GM21737 (cell line): ENCODE results near the gene IL1A.
A peak's percentile ranks its signal among the peaks of the same experiment; 100 is the strongest.

ENCODE experiments used
- ATAC-seq: cut with Tn5 transposase; IDR thresholded peaks from one replicate; pipeline ENCODE4 v1.9.1; 2021; ENCODE audit warnings: mild to moderate bottlenecking, moderate library complexity; ENCODE audit not compliant: unreplicated experiment

Gene IL1A

DNA sequence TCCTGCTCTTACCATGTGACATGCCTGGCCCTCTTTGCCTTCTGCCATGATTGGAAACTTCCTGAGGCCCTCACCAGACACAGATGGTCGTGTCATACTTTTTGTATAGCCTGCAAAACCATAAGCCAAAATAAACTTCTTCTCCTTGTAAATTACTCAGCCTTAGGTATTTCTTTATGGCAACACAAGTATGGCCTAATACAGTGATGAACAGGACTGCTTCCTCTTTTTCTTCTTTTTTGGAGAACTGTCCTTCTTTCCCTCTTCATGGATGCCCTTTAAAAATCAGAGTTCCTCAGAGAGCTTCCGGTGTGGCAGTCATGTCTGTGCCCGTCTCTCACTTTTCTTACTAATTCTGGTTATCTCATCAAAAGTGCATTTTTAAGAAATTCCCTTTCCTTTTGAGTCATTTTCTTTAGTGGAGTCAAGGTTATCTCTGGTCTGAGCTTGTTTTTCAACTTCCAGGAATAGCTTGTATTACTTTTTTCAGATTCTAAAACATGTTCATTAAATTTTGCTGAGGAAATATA lies 9.2 kb upstream of the IL1A start:
- ATAC-seq, result no peak

- no peak for ATAC-seq
These were observed 8.1 kb upstream of the IL1A start for GRCh38 chr2:112792419-112792818.

DNA sequence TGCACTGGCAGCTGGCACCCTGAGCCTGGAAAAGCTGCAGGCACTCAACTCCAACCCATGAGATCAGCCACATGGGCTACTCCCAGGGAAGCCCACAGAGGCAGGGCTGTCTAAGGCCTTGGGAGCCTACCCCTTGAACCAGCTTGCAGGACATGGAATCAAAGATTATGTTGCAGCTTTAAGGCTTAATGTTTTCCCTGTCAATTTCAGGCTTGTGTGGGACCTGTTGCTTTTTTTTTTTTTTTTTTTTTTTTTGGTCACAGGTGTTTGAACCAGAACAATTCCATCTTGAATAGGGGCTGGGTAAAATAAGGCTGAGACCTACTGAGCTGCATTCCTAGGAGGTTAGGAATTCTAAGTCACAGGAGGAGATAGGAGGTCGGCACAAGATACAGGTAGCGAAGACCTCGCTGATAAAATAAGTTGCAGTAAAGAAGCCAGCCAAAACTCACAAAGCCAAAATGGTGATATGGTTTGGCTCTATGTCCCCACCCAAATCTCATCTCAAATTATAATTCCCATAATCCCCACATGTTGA lies 7.5 kb upstream of the IL1A start:
- ATAC-seq, result no peak

- ATAC-seq, result no peak
These were observed 6.7 kb upstream of the IL1A start for GRCh38 chr2:112791019-112791418.

- no peak for ATAC-seq
These were observed 6.0 kb upstream of the IL1A start for GRCh38 chr2:112790305-112790704.

- ATAC-seq, result no peak
These were observed 4.9 kb upstream of the IL1A start for GRCh38 chr2:112789186-112789585.

DNA sequence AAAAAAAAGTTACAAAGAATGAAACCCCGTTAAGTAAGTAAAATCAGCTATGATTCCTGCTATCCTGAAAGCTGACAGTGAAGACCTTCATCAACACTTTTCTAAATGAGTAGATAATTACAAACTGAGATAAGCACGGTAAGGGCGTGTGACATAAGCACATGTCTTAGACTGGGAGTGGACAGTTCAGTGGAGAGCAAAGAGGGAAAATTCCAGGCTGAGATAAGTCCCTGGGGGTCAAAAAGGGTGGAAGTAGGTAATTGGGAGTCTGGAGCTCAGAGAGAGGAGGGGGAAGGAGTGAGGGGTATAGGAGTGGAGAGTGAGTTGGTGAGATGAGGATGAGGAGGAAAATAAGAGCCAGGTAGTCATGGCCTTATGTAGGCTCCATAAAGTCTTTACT lies 4.4 kb upstream of the IL1A start:
- ATAC-seq, result no peak

GRCh38 chr2:112787729-112788393 lies 3.6 kb upstream of the IL1A start:
- ATAC-seq, result no peak

GRCh38 chr2:112787294-112787693 lies 3.0 kb upstream of the IL1A start:
- ATAC-seq, result no peak

- no peak for ATAC-seq
These were observed 1.0 kb downstream of the IL1A start for GRCh38 chr2:112783187-112783714.

GRCh38 chr2:112782234-112782799 lies 2.0 kb downstream of the IL1A start:
- peak; percentile 73 for ATAC-seq

DNA sequence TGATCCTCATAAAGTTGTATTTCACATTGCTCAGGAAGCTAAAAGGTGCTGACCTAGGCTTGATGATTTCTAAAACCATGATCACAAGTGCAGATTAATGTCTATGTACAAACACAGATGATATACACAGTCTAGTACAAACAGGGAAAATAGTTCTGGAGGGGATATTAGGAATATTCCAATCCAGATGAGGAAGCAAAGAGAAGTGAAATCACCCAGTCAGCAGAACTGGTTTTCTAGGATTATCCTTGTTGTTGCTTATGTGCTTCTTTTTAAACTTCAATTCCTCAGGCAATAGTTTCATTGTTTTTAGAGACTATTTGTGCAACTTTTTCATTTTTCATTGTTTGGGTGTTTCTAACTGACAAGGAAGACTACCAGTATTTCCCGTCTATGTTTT lies 4.7 kb downstream of the IL1A start:
- ATAC-seq, result no peak

GRCh38 chr2:112777036-112777435 lies 7.3 kb downstream of the IL1A start:
- ATAC-seq, result no peak

GRCh38 chr2:112776113-112776512 lies 8.2 kb downstream of the IL1A start:
- no peak for ATAC-seq

DNA sequence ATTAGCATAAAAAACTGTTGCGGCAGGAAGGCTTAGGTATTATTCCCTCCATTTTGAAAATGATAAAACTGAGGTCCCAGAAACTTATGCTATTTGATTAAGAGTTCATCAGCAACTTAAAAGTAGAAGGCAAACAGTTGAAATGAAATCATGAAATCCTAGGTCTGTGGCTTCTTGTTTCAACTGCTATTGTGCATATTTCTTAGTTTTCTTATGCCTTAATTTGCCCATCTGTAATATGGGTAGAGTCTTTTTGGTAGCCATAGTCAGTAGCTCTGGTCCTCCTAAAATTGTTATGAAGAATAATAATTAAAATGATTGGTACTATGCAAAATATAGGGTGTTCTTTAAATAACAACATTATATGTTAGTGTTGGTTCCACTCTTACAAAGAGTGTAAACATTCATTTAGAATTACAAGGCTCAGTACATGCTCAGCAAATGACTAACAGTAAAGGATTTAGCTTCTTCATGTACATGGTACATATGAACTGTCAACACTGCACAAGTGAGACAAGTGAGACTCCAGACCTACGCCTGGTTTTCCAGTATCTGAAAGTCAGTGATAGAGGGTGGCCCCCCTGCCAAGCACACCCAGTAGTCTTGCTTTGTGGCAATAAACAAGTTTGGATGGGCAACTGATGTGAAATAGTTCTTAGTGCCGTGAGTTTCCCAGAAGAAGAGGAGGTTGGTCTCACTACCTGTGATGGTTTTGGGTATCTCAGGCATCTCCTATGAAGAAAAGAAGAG lies 9.6 kb downstream of the IL1A start:
- no peak for ATAC-seq

- ATAC-seq, result no peak
These were observed 10.7 kb downstream of the IL1A start for GRCh38 chr2:112773556-112773955.

GRCh38 chr2:112772911-112773475 lies 11.3 kb downstream of the IL1A start:
- no peak for ATAC-seq

- no peak for ATAC-seq
These were observed 12.0 kb downstream of the IL1A start for GRCh38 chr2:112772322-112772721.

GRCh38 chr2:112768432-112768831 lies 15.9 kb downstream of the IL1A start:
- no peak for ATAC-seq

- no peak for ATAC-seq
These were observed 16.5 kb downstream of the IL1A start for GRCh38 chr2:112767693-112768330.

DNA sequence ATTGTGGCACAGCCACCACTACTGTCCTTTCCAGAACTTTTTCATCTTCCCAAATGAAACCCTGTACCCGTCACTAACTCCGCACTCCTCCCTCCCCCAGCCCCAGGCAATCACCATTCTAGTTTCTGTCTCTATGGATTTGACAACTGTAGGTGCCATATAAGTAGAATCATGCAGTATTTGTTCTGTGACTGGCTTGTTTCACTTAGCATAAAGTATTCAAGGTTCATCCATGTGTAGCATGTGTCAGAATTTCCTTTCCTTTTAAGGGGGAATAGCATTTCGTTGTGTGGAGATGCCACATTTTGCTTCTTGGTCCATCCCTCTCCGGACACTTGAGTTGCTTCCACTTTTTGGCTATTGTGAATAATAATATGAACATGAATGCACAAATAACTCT lies 19.0 kb downstream of the IL1A start:
- ATAC-seq, result no peak
